Measurements from ENCODE around the gene NMUR2.

The NMUR2 gene

DNA sequence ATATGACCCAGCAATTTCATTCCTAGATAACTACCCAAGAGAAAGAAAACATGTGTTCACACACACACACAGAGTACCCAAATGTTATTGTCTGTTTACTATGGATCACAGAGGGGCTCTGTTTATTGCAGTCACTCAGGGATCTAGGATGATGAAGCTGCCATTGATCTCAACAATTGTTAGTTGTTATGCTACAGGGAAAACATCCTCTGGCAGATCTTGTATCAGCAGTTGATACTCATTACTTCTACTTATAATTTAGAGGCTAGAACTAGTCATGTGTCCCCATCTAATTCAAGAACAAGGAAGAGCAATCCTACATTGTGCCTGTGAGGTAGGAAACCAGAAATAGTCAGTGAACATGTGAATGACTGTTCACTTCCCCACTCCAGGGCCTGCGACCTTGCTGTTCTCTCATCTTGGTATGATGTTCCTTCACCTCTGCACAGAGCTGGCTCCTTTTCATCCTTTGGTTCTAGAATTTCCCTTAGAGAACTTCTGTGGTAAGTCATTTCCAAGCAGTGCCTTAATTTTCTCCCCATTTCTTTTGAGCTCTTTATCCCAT lies 30.3 kb downstream of the NMUR2 start:
- H3K4me3 ChIP-seq (ENCODE audit: low read length), result no peak overlapping the region
- no peaks in the 10 kb centered on the region for H3F3A ChIP-seq (ENCODE audit: control insufficient read depth, insufficient read depth)
- no peak overlapping the region for H3K27ac ChIP-seq (ENCODE audit: low read depth, low read length)
- no peak for TF ChIP-seq EZH2phosphoT487 (IDR thresholded peaks at IDR 0.05; ENCODE audit: borderline replicate concordance, low read length)
- TF ChIP-seq, protein P1, sequence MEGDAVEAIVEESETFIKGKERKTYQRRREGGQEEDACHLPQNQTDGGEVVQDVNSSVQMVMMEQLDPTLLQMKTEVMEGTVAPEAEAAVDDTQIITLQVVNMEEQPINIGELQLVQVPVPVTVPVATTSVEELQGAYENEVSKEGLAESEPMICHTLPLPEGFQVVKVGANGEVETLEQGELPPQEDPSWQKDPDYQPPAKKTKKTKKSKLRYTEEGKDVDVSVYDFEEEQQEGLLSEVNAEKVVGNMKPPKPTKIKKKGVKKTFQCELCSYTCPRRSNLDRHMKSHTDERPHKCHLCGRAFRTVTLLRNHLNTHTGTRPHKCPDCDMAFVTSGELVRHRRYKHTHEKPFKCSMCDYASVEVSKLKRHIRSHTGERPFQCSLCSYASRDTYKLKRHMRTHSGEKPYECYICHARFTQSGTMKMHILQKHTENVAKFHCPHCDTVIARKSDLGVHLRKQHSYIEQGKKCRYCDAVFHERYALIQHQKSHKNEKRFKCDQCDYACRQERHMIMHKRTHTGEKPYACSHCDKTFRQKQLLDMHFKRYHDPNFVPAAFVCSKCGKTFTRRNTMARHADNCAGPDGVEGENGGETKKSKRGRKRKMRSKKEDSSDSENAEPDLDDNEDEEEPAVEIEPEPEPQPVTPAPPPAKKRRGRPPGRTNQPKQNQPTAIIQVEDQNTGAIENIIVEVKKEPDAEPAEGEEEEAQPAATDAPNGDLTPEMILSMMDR (IDR thresholded peaks at IDR 0.05; ENCODE audit: low read depth, low read length, poor library complexity, severe bottlenecking), result no peak
- no peaks in the 10 kb centered on the region for H3K9me2 ChIP-seq (replicated peaks; ENCODE audit: control insufficient read depth, low read length)
- no peaks in the 10 kb centered on the region for H4K20me1 ChIP-seq (ENCODE audit: control insufficient read depth, insufficient read depth, low read depth, low read length)
- H3K4me1 ChIP-seq (ENCODE audit: control insufficient read depth, low read length), result no peaks in the 10 kb centered on the region
- no peaks in the 10 kb centered on the region for H3K36me3 ChIP-seq (ENCODE audit: control insufficient read depth, low read length)
- H3K27me3 ChIP-seq (ENCODE audit: control insufficient read depth, low read length), result no peaks in the 10 kb centered on the region
- no peaks in the 10 kb centered on the region for H3K9me3 ChIP-seq (ENCODE audit: control insufficient read depth, insufficient read depth, low read length)
- no peak overlapping the region for H3K4me2 ChIP-seq (ENCODE audit: low read length)
- H3K79me2 ChIP-seq (ENCODE audit: control insufficient read depth, low read length), result no peaks in the 10 kb centered on the region

DNA sequence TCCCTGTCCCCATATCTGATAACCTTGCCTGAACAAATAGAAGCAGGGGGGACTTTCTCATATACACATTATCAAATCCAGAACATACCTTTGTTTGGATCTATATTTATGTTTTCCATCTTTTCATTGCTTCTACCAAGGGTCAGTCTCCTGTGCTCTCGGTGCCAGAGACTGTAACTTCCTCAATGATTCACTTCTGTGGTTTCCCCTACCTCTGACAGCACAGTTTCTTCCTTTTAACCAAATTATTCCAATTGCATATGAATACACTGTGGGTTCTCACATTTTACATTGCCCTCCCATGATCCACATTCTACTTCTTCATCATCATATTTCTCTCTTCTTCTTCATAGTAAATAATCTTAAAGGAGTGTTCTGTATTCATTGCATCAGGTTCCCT lies 32.2 kb downstream of the NMUR2 start:
- Histone ChIP-seq H3K9me2 (replicated peaks; ENCODE audit: control insufficient read depth, low read length) (no peaks in the 10 kb centered on the region), H3K36me3 (ENCODE audit: control insufficient read depth, low read length) (no peaks in the 10 kb centered on the region), H3K79me2 (ENCODE audit: control insufficient read depth, low read length) (no peaks in the 10 kb centered on the region), H3K4me2 (ENCODE audit: low read length) (no peak overlapping the region), H3K27me3 (ENCODE audit: control insufficient read depth, low read length) (no peaks in the 10 kb centered on the region), H3K9me3 (ENCODE audit: control insufficient read depth, insufficient read depth, low read length) (no peaks in the 10 kb centered on the region), H4K20me1 (ENCODE audit: control insufficient read depth, insufficient read depth, low read depth, low read length) (no peaks in the 10 kb centered on the region), H3F3A (ENCODE audit: control insufficient read depth, insufficient read depth) (no peaks in the 10 kb centered on the region), H3K27ac (ENCODE audit: low read depth, low read length) (no peak overlapping the region), H3K4me3 (ENCODE audit: low read length) (no peak overlapping the region), H3K4me1 (ENCODE audit: control insufficient read depth, low read length) (no peaks in the 10 kb centered on the region)
- no peak for TF ChIP-seq EZH2phosphoT487 (IDR thresholded peaks at IDR 0.05; ENCODE audit: borderline replicate concordance, low read length)
- TF ChIP-seq, protein P1 (IDR thresholded peaks at IDR 0.05; ENCODE audit: low read depth, low read length, poor library complexity, severe bottlenecking), result no peak

DNA sequence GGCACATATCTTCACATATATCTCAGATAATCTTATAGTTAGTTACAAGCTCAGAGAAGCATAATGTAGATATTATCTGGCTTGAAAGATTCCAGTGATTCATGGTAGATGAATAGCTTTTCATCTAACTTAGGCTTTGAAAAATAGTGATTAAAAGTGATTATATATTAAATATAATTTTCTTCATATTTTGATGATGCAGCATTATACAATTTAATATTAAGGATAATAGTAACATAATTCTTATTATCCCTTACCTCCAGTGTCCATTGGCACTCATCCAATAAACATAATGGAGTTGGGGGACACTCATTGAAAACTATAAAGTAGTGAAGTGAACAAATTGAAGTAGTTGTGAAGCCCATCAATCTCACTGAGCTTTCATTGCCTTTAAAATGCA lies 35.8 kb downstream of the NMUR2 start:
- no peaks in the 10 kb centered on the region for H3K4me1 ChIP-seq (ENCODE audit: control insufficient read depth, low read length)
- H3K79me2 ChIP-seq (ENCODE audit: control insufficient read depth, low read length), result no peaks in the 10 kb centered on the region
- H3F3A ChIP-seq (ENCODE audit: control insufficient read depth, insufficient read depth), result no peaks in the 10 kb centered on the region
- H3K4me3 ChIP-seq (ENCODE audit: low read length), result no peak overlapping the region
- H3K9me3 ChIP-seq (ENCODE audit: control insufficient read depth, insufficient read depth, low read length), result no peaks in the 10 kb centered on the region
- no peak for TF ChIP-seq EZH2phosphoT487 (IDR thresholded peaks at IDR 0.05; ENCODE audit: borderline replicate concordance, low read length)
- TF ChIP-seq, protein P1 (IDR thresholded peaks at IDR 0.05; ENCODE audit: low read depth, low read length, poor library complexity, severe bottlenecking), result no peak
- H4K20me1 ChIP-seq (ENCODE audit: control insufficient read depth, insufficient read depth, low read depth, low read length), result no peaks in the 10 kb centered on the region
- no peaks in the 10 kb centered on the region for H3K27me3 ChIP-seq (ENCODE audit: control insufficient read depth, low read length)
- H3K27ac ChIP-seq (ENCODE audit: low read depth, low read length), result no peak overlapping the region
- no peaks in the 10 kb centered on the region for H3K36me3 ChIP-seq (ENCODE audit: control insufficient read depth, low read length)
- H3K4me2 ChIP-seq (ENCODE audit: low read length), result no peak overlapping the region
- no peaks in the 10 kb centered on the region for H3K9me2 ChIP-seq (replicated peaks; ENCODE audit: control insufficient read depth, low read length)
